AG04449 (cell line): ENCODE measurements around the gene VGLL4.

Experiments used
- CTCF ChIA-PET: fragments of 350-600 bp; formaldehyde crosslinking; extraction: SDS; loops from one replicate; lab custom pipeline; 2021; ENCODE audit warnings: antibody characterized with exemption; lab: Yijun Ruan, JAX
- POLR2A ChIA-PET: fragments of 400-600, 350-600 bp; formaldehyde crosslinking; extraction: SDS; loops from one replicate; lab custom pipeline; 2020; ENCODE audit warnings: antibody characterized with exemption, inconsistent platforms; lab: Yijun Ruan, JAX
- DNase-seq: peaks from one replicate; pipeline ENCODE4 v3.0.0-alpha.2; 2010; ENCODE audit warnings: low read depth, low spot score
- H3K4me3 ChIP-seq: 2 replicates; pipeline ENCODE4 v1.5.1; 2011; ENCODE audit warnings: low read depth, mild to moderate bottlenecking, control low read depth, low read length
- CTCF ChIP-seq: IDR thresholded peaks from one replicate; pipeline ENCODE4 v1.5.1; 2011; ENCODE audit warnings: mild to moderate bottlenecking, moderate library complexity, low read length, control low read depth, inconsistent platforms; ENCODE audit not compliant: insufficient read depth; ENCODE audit errors: missing control alignments

VGLL4 gene

GRCh38 chr3:11640009-11640673 lies 3.6 kb downstream of the VGLL4 start:
- ChIA-PET CTCF (interaction anchor here (1.3 to 5.9 kb wide), 2 partner anchors 9 to 260 kb away, joined by 4 to 36 read pairs; no protein-coding TSS in a partner anchor), POLR2A (interaction anchor here (0.6 to 1.1 kb wide), 3 partner anchors 18 to 71 kb away, joined by 3 to 7 read pairs (median 4); no protein-coding TSS in a partner anchor)
- TF ChIP-seq CTCF = no peak
- H3K4me3 ChIP-seq = peak overlapping the region; percentile 93
- DNase-seq = no peak

GRCh38 chr3:11638495-11639358 lies 5.0 kb downstream of the VGLL4 start:
- ChIA-PET CTCF (interaction anchor here (0.7 to 5.9 kb wide), 5 partner anchors 16 to 275 kb away, joined by 3 to 36 read pairs (median 3); no protein-coding TSS in a partner anchor), POLR2A (interaction anchor here (0.6 to 1.3 kb wide), 6 partner anchors 9 to 124 kb away, joined by 3 read pairs; no protein-coding TSS in a partner anchor)
- DNase-seq = no peak
- peak overlapping the region; percentile 93 for H3K4me3 ChIP-seq
- no peak for TF ChIP-seq CTCF

- no peak for TF ChIP-seq CTCF
Measured at GRCh38 chr3:11637901-11638458, 5.7 kb downstream of the VGLL4 start.

GRCh38 chr3:11636394-11636770 lies 7.3 kb downstream of the VGLL4 start:
- no peak overlapping the region for H3K4me3 ChIP-seq
- no peak for DNase-seq
- CTCF ChIA-PET = interaction anchor here (1.3 to 5.9 kb wide), 2 partner anchors 12 to 256 kb away, joined by 3 to 36 read pairs; no protein-coding TSS in a partner anchor
- POLR2A ChIA-PET = interaction anchor here (1.1 kb wide), 1 partner anchor 18 kb away, joined by 4 read pairs; no protein-coding TSS in a partner anchor
- TF ChIP-seq CTCF = no peak

More at GRCh38 chr3:11637901-11638458, 5.7 kb downstream of the VGLL4 start:
- peak; percentile 73 for DNase-seq
- CTCF ChIA-PET = interaction anchor here (0.7 to 5.9 kb wide), 4 partner anchors 15 to 275 kb away, joined by 3 to 36 read pairs (median 4); no protein-coding TSS in a partner anchor
- POLR2A ChIA-PET = interaction anchor here (0.8 to 1.3 kb wide), 5 partner anchors 19 to 124 kb away, joined by 3 read pairs; no protein-coding TSS in a partner anchor
- peak overlapping the region; percentile 93 for H3K4me3 ChIP-seq

- H3K4me3 ChIP-seq = no peak overlapping the region
- CTCF ChIA-PET = interaction anchor here (0.7 to 5.9 kb wide), 5 partner anchors 8 to 257 kb away, joined by 3 to 36 read pairs (median 3); partner anchors contain the start of gene VGLL4
- no peak for TF ChIP-seq CTCF
- no peak for DNase-seq
- POLR2A ChIA-PET = interaction anchor here (0.5 to 1.1 kb wide), 3 partner anchors 17 to 258 kb away, joined by 3 to 4 read pairs (median 4); no protein-coding TSS in a partner anchor
Measured at GRCh38 chr3:11635680-11636393, 7.9 kb downstream of the VGLL4 start.
